Tibial nerve (tissue), 4 donors: ENCODE measurements around the gene CACNA2D2.

Experiments used
- EP300 ChIP-seq, 2 donors: sonication (generic); formaldehyde crosslinking; IDR thresholded peaks; one replicate each; pipeline ENCODE4 v1.6.1; 2017; ENCODE audit warnings: antibody characterized with exemption in 2 of 2, mild to moderate bottlenecking in 1 of 2
- TF ChIP-seq, protein P1 (sequence below), 5 experiments: fragments of 200-600 bp in 3 of 5; fragments of 450-650 bp in 2 of 5; sonication (generic) in 3 of 5; IDR thresholded peaks; one replicate each; pipeline ENCODE4 v1.5.1; 2016 to 2019; ENCODE audit warnings: antibody characterized with exemption in 5 of 5, mild to moderate bottlenecking in 3 of 5, moderate library complexity in 2 of 5

DNA sequence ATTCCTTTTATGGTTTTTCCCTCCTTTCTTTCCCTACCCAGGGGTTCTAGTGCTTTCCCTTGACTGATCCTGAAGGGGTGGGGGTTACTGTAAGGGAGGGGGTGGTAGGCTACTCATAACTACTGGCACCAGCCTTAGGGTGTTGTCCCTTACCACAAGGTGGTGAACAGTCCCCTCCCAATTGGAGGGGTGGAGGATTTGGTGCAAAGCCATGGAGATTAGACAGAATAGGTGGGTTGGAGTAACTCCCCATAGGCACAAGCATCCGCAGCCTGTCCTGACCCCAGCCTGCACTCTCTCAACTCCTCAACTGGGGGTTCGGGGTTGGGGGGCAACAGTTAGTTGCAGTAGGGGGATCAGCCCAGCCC is 178.3 kb downstream of the CACNA2D2 start:
- TF ChIP-seq, protein P1, sequence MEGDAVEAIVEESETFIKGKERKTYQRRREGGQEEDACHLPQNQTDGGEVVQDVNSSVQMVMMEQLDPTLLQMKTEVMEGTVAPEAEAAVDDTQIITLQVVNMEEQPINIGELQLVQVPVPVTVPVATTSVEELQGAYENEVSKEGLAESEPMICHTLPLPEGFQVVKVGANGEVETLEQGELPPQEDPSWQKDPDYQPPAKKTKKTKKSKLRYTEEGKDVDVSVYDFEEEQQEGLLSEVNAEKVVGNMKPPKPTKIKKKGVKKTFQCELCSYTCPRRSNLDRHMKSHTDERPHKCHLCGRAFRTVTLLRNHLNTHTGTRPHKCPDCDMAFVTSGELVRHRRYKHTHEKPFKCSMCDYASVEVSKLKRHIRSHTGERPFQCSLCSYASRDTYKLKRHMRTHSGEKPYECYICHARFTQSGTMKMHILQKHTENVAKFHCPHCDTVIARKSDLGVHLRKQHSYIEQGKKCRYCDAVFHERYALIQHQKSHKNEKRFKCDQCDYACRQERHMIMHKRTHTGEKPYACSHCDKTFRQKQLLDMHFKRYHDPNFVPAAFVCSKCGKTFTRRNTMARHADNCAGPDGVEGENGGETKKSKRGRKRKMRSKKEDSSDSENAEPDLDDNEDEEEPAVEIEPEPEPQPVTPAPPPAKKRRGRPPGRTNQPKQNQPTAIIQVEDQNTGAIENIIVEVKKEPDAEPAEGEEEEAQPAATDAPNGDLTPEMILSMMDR (IDR thresholded peaks at IDR 0.05): no peak
- no peak for TF ChIP-seq EP300 (IDR thresholded peaks at IDR 0.05)
